HG02571 (cell line): Measurements from ENCODE around the gene EPB41L4A.

ENCODE experiments used
- ATAC-seq: cut with Tn5 transposase; IDR thresholded peaks from one replicate; pipeline ENCODE4 v1.9.1; 2021; ENCODE audit warnings: mild to moderate bottlenecking, moderate library complexity; ENCODE audit not compliant: unreplicated experiment

EPB41L4A gene

DNA sequence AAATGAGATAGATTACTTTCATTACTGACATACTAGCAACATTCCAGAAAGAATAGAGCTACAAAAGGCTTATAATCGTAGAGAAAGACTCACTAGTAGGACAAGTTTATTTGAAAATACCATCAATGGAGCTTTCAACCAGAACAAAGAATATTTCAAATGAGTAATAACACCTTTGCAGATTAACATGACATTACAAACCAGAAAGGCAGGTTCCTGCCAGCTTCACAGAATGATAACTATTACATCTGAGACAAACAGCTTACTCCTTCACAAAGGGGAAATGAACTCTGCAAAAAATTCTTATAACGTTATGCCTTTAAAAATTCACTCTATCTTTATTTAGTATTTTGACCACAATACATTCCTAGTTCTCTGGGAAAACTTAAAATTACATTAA is 103.1 kb downstream of the EPB41L4A start:
- no peak for ATAC-seq

DNA sequence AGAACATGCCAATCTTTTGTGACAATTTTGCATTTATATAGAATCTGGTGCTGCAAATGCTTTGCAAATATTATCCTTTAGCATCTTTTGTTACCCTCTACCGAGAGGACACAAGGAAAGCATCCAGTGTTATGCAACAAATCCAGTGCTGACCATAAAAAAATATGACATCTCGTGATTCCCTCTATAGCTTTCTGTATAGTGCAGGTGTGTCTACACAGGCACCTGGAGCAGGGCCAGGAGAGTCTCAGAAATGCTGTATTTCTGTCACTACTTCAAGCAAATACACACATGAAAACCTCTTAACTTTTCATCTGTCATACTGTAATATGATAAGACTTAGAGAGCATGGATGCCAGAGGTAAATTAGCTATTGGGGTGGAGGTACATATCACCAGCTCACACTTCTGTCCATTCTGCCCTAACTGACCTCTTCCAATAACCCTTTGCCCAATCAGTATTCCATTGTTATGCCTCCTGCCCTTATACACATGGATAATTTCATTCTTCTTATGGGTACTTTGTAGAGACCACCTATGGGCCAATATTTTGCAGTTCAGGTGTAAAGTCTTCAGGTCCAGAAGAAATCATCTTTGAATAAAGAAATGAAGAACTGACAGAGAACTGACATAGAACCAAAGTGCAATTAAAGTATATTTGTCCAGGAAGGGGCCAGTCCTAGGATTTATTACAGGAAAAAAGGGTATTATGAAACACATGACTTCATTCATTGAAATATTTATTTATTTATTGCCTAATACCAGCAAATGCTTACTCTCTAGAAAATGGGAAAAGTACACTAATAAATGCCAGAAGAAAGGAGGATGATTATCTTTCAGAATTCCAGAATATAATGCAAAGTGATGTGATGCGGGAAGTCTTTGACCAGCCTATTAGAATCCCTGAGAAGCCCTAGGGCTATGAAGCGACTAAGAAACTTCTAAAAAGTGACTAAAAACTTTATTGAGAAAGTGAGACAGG is 106.5 kb downstream of the EPB41L4A start:
- ATAC-seq: no peak

DNA sequence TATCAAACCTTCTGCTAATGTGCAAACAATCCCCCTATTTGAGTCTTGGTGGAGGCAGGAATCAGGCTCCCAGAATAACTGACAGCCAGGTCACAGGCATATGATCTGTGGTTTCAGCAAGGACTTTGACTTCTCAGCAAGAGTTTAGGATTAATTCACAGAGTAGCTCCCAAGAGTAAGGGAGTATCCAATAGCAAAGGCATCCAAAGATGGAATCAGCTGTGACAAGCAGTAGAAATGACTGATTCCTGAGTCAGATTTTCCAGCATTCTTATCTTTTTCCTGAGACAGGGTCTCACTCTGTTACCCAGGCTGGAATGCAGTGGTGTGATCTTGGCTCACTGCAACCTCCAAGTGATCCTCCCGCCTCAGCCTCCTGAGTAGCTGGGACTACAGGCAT is 108.3 kb downstream of the EPB41L4A start:
- no peak for ATAC-seq

DNA sequence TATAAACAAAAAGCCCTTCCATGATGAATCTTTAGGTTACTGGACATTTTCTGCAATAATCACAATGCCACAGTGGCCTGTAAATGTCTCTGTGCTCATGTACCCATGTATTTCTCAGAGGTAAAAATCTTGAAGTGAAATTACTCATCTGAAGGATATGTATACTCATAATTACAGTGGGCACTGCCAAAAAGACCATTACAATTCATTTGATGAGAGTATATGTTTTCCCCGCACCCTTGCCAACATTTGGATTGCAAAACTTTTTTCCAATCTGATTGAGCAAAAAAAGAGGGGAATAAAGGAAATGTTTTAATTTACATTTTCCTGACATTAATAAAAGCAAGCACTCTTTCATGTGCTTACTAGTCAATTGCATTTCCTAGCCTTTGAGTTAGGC is 110.5 kb downstream of the EPB41L4A start:
- no peak for ATAC-seq

DNA sequence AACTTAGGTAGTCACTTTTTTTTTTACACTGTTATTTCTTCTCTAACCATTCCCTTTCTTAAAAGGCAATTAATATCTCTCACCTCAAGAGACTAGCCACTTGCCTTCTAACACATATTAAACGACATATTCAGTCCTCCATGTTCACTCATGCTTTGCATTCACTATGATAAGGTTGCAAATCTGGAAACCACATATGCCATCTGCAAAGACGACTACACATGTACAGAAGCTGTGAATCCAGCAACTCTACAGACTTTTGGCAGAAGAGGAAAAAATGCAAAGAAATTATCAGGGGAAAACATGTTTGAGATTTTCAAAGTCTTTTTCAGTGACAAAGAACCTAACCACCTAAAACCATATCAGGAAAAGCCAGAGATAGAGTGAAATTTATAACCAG is 112.1 kb downstream of the EPB41L4A start:
- no peak for ATAC-seq

DNA sequence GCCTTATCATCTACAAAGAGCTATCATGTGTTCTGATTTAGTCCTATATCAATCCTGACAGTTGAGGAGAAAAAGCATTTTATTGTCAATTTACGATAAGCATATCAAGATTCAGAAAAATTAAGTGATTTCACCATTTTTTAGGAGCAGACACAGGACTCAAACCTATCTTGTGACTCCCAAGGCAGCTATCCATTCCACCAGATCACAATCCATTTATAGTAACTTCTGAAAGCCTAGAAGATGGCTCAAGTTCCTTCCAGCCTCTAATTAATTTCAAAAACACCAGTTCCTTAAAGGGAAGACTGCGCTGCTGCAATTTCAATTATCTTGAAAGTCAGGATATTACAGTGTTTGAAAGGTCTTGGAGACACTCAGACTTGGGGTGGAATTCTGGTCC is 114.3 kb downstream of the EPB41L4A start:
- ATAC-seq: no peak

DNA sequence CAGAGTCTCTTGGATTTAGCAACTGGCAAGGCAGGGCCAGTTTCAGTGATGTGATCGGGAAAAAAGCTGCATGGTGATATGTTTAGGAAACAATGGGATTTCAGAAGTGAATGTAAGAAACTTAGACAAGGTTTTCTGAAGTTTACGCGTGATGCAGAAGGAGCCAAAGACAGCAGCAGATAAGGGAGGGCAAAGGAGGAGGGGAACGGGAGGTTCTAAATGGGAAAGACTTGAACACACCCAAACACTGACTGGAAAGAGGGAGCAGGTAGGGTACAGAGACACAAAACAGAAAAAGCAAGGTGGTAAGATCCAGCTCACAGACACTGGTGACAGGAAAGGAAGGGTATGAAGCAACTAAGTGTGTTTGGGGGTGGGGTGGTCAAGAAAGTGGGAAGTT is 115.4 kb downstream of the EPB41L4A start:
- no peak for ATAC-seq

DNA sequence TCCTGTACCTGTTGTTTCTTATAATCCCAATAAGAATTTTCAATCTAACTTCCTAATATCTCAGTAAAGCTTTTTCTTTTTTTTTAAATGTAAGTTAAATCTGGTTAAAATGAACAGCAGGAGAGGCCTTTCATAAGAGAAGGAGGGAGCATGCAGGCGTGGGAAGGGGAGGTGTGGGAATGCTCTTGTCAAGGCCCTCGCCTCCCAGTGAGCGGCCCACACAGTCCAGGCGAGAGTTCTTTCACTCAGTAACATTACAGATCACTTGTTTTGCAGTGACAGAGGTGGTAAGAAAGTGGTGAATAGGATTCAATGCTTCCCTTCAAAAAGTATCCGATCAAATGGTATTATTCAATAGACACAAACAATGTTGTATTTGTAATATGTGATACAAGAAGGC is 125.0 kb downstream of the EPB41L4A start:
- no peak for ATAC-seq

DNA sequence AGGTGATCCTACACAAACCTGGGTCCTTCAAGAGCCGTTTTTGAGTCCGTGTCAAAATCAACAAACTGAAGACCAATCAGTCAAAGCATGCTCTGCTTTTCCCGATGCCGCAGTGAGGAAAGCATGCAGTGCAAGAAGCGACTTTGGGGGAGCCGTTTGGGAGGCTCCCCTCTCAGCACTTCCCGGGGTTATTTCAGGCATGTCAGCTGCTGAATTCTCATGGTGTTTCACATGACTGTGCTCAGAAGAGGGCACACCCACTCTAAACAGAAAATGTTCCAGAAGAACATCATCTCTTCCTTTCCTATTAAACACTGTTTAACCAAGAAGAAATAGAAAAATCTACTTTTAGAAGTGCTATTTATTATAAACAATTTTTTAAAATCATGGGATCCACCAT is 125.5 kb downstream of the EPB41L4A start:
- ATAC-seq: no peak

DNA sequence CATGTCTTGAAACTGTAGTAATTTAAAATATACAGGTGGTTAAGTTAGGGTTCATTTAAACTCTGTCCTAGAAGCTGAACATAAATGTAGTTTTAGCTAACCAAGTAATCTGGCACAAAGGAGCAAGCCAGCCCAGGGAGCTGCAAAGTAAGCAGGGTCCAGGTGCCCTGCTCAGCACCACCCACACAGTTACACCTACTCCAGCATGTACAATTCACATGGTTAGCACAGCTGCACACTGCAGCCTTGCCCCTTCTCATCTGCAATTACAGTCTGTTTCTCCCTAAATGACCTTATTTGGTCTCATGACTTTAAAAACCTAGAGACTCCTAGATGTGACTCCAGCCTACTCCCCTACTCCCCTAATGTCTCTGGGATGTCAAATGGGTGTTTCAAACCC is 128.4 kb downstream of the EPB41L4A start:
- no peak for ATAC-seq

DNA sequence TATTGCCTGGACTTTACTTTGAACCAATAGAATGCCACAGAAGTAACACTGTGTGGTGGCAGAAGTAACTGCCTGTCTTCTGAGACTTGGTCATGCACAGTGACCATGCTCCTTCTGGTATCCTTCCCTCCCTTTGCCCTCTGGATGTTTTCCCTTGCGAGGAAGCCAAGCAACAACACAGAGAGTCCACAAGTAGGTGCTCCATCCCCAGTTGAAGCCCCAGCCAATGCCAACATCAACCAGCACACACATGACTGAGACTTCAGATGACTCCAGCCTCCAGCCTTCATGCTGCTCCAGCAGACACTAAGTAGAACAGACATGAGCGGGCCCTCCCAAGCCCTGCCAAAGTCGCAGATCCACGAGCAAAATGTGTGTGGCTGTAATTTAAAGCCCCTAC is 129.6 kb downstream of the EPB41L4A start:
- ATAC-seq: no peak

DNA sequence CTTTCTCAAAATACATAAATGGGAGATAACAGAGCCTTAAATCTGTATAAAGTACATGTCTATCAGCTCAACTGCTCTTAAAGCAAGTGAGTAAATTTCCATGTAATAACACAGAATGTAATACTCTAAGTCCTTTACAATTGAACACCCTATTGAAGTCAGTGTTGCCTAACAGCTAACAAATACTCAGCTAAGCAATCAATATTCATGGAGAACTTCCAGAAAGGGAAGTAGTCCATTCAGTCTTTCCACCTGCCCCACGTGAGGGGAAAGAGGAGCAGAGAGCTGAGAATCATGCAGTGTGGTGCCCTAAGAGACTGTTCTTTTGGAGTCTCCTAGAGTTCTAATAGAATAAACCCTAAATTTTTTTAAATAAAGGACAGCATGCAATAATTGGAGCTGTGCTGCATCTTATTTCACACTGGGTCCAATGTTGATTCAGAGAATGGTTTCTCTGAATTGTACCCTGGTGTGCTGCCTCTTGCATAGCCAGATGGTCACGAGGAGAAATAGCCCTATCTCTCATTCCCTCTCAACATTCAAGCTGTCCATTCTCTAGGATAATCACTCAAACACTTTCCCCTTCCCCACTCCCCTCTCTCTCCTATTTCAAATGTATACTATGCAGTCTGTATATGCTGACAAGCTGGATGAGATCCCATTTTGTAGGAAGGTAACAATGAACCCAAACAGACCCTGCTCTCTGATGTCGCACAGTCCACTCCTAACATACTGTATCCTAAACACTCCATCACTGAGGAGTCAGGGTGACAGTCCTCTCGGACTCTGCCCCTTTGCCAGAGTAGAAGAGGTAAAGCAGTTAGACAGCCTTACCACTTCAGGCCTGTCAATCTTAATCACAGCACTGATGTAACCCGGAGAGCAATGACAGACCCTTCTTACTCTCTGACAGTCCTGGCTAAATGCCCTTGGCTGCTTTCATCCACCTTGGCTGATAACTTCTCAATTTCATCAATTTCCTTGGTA is 134.8 kb downstream of the EPB41L4A start:
- no peak for ATAC-seq

DNA sequence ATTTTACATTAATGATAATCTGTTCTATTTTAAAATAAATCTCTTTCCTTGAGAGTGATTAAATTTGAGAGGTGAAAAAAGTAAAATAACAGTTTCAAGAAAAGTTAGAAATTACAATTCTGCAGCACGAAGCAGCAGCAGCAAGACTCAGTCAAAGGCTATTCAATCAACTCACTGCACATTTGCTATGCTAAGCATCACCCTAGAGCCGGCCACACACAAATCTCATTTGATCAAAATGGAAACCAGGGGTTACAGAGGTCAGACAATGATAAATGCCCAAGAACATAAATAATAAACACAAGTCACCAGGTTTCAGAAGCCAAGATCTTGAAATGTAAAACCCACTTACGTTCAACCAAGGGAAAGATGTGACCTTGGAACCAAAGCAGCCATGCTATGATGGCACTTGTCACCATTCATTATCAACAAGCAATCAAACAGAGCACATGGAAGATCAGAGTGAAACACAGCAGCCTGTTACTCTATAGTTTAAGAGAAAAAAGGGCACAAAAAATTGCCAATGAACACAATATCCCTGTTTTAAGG is 136.0 kb downstream of the EPB41L4A start:
- ATAC-seq: no peak

DNA sequence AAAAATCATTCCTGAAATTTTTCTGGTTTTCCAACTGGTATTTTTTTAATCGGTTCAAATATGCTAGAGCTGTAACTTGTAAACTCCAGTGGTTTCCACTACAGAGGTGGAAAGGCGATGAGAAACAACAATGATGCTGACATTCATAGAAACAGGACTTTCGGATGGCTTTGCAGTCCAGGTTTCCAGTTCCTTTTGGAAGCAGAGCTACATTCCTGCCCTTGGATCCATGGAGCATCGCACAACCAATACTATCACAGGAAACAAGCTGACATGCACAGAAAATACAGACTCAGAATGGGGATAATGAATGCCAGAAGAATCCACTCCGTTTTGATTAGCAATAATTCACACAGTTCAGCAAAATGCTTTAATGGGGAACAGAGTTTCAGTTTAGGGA is 140.0 kb downstream of the EPB41L4A start:
- no peak for ATAC-seq

DNA sequence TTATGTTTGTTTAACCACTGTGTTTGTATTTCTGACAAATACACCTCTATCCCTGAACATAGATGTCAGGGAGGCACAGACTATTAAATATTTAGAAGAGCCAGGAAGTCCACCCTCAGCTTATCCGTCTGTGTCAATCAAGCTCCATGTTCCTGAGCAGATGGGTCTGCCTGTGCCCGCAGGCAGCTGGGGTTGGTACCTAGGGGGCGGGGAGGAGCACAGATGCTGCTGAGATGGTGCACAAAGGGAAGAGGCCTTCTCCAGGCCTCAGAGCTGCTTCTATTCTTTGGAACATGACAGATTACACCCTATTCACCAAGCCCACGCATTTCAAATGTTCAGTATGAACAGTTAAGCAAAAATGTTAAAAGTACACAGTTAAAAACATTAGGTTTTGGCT is 142.1 kb downstream of the EPB41L4A start:
- no peak for ATAC-seq

DNA sequence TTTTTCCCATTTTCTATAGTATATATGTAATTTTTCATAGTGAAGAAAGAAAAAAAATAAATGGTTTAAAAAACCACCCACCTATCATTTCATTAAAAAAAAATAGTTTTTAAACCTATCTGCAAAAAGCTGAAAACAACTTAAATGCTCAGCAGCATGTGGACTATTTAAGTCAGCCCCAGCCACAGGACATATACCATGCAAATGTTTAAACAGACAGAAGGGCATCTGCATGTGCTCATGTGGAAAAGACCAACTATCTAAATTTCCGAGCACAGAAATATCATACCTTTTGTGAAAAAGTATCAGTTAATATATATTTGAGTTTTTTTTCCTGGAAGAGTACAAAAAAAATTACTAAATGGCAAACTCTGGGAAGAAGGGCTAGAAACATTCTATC is 143.4 kb downstream of the EPB41L4A start:
- no peak for ATAC-seq

DNA sequence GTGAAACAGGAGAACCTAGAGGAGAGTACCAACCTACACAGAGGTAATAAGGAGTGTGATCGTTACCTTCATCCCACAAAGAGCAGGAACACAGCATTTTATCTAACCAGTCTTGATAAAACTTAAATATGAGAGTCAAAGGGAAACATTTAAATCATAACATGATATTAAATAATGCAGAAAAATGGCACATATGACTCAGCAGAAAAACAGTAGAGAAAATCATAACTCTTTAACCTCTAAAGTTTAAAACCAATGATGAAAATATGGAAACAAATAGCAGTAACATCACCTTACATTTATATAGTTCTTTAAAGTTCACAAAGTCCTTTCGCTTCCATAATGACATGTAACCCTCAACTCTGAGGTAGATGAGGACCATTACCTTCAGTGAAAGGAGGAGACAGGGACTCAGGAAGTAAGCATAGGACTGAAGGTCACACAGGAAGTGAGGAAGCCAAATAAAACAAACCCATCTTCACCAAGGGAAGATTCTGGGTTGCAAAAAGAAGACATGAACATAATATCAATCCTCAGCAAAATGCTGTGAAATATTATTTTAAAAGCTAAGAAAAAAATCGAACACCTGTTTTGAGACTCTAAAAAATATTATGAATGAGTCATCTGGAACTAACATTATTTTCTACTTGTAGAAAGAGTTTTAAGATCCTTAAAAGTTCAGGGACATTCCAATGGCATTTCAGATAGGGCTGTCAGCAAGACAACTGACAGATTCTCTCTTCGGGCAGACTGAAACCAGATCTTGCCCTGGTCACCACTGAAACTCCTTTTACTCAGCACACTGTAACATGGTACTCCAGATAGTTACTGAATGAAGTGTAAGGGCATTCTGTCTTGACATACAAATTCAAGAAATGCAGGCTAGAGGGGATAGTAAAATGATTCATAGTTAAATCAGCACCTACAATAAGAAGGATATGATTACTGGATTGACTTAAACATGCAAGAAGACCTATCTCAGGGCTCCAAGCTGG is 148.5 kb downstream of the EPB41L4A start:
- ATAC-seq: no peak

DNA sequence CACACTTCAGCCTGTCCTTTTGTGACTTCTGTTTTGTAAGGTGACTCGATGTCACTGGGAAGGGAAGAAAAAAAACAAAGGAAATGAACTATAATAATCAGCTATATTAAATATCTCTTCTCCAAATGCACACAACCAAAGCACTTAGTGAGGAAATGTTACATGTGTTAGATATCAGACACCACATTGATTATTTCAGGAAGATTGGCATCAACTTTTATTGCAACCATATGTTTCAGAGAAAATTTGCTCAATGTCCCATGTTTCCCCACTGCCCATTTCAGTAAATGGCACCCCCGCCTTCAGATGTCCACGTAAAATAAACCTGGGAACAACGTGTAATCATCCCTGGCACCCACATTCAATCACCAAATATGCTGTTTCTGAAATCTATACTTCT is 151.8 kb downstream of the EPB41L4A start:
- no peak for ATAC-seq

DNA sequence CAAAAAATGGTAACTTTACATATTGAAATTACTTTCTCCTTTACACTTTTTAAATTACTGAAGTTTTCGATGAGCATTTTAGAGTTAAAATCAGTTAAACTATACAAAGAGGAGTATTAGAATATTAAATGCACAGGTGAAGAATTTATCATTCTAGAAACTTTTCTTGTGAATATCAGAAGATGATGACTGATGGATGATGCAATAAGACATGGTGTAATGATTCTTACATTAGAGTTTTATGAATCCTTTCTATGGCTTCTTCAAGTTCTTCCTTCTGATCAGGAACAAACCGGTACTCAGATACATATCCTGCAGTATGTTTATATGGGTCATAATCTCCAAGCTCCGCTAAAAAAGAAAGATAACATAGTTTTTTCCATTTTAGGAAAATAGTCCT is 154.4 kb downstream of the EPB41L4A start:
- no peak for ATAC-seq

DNA sequence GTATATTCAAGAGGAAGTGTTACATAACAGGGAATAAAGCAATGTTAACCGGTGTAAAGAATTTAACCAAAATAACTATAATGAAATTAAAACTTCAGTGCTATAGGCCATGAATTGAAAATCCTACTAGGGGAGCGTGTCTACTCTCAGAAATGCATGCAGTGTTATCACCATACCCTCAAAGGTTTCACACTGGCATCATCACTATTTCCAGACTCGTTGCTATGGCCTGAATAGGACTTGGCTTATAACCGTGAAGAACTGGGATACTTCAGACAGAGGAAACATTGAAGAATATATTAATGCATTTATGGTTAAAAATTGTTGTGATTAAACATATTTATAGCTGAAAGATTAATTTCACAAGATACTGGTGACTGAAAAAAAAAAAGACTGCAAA is 154.9 kb downstream of the EPB41L4A start:
- ATAC-seq: no peak
